Fibroblast of lung (primary cell): Measurements from ENCODE around the gene TPSD1. TPM values are rescaled to one million over a fixed set of nuclear protein-coding genes. Genes with fewer than 3 reads are reported as not detected.
"Not testable (repeated sequence)": the region's sequence is repeated elsewhere in the genome, so short reads cannot be mapped to it uniquely, and the experiment has no call there.

Experiments
- DNase-seq, 2 donors: peaks; one replicate each; pipeline versions ENCODE4 v3.0.0 to v3.0.0-alpha.2; 2010; ENCODE audit warnings: low read depth in 2 of 2
- H2AFZ ChIP-seq: 2 replicates; pipeline ENCODE4 v1.5.1; 2012; ENCODE audit warnings: low read length, control low read depth, inconsistent platforms
- H3K27ac ChIP-seq: 2 replicates; pipeline ENCODE4 v1.5.1; 2011; ENCODE audit warnings: low read length, control low read depth; ENCODE audit not compliant: insufficient read depth
- H3K27me3 ChIP-seq: 2 replicates; pipeline ENCODE4 v1.5.1; 2011; ENCODE audit warnings: mild to moderate bottlenecking, low read length; ENCODE audit not compliant: control insufficient read depth, insufficient read depth
- H3K36me3 ChIP-seq: 2 replicates; pipeline ENCODE4 v1.5.1; 2011; ENCODE audit warnings: low read length; ENCODE audit not compliant: control insufficient read depth, insufficient read depth
- H3K4me1 ChIP-seq: 2 replicates; pipeline ENCODE4 v1.5.1; 2011; ENCODE audit warnings: low read length; ENCODE audit not compliant: control insufficient read depth, insufficient read depth; ENCODE audit errors: extremely low read depth
- H3K4me2 ChIP-seq: 2 replicates; pipeline ENCODE4 v1.5.1; 2011; ENCODE audit warnings: low read length, control low read depth; ENCODE audit not compliant: insufficient read depth; ENCODE audit errors: extremely low read depth
- H3K4me3 ChIP-seq, 4 experiments: fragments of 200-600 bp in 1 of 4; sonication (generic) in 1 of 4; replicated peaks in 1 of 4; 2 replicates each; pipeline ENCODE4 v1.5.1; 2011 to 2016; ENCODE audit warnings: low read length in 4 of 4, low read depth in 3 of 4, mild to moderate bottlenecking in 3 of 4, control low read depth in 2 of 4, inconsistent platforms in 1 of 4, mixed read lengths in 1 of 4; ENCODE audit not compliant: insufficient read depth in 1 of 4; ENCODE audit errors: control extremely low read depth in 1 of 4
- H3K79me2 ChIP-seq: 2 replicates; pipeline ENCODE4 v1.5.1; 2012; ENCODE audit warnings: mild to moderate bottlenecking, low read length, inconsistent platforms; ENCODE audit not compliant: control insufficient read depth, insufficient read depth
- H3K9ac ChIP-seq: 2 replicates; pipeline ENCODE4 v1.5.1; 2011; ENCODE audit warnings: mild to moderate bottlenecking, low read length, control low read depth; ENCODE audit not compliant: insufficient read depth
- H3K9me3 ChIP-seq: 2 replicates; pipeline ENCODE4 v1.5.1; 2012; ENCODE audit warnings: low read depth, low read length; ENCODE audit not compliant: control insufficient read depth, insufficient read depth
- H4K20me1 ChIP-seq: 2 replicates; pipeline ENCODE4 v1.5.1; 2011; ENCODE audit warnings: low read length; ENCODE audit not compliant: control insufficient read depth, insufficient read depth; ENCODE audit errors: extremely low read depth
- CTCF ChIP-seq, 2 donors: IDR thresholded peaks in 1 of 2; conservative IDR thresholded peaks in 1 of 2; 1 replicate in 1 of 2; 2 replicates in 1 of 2; pipeline ENCODE4 v1.5.1; 2011 to 2012; ENCODE audit warnings: low read length in 2 of 2, control low read depth in 1 of 2, inconsistent platforms in 1 of 2, low read depth in 1 of 2, mild to moderate bottlenecking in 1 of 2
- EZH2 ChIP-seq: IDR thresholded peaks from 2 replicates; pipeline ENCODE4 v1.5.1; 2012; ENCODE audit warnings: low read length, control low read depth, mild to moderate bottlenecking; ENCODE audit errors: missing control alignments
- polyA plus RNA-seq, 2 donors: library from polyadenylated mRNA; depleted of rRNA in 1 of 2; stranded (reverse) in 1 of 2; unstranded in 1 of 2; fragments of >200 nt; gene quantifications; 2 replicates each; pipeline ENCODE4 v1.2.1, GENCODE V29; 2011 to 2012; ENCODE audit warnings: missing spikeins in 1 of 2
- total RNA-seq: library from RNA; depleted of rRNA; stranded (reverse); fragments of >200 nt; gene quantifications from 2 replicates; pipeline ENCODE4 v1.2.1, GENCODE V29; 2014

TPSD1 gene
- total and polyA plus RNA-seq, 2 donors (not counting 1 experiment from before 2014, with no cell fraction given) = not detected

DNA sequence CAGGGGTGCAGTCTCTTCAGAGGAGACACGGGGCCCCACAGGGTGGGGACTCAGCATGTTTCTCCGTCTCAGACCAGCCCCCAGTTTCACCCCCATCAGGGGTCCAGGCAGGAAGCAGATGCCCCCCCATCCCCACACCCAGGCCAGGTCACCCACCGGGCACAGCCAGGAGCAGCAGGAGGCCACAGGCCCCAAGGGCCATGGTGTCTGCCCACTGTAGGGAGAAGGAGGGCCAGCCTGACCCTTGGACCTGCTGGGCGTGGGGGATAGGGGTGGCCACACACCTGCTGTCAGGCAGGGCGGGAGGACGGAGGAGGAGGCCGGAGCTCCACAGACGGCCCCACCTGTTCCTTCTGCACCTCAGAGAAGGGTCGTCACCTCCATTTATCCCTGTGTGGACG, 30.8 kb upstream of the TPSD1 start, which contains the start of gene TPSG1:
TPSG1 (minus strand) TSS at position 218 of the 401 bp plus-strand sequence; CDS start at position 202, 16 bp downstream.
- DNase-seq = no peak
- TF ChIP-seq EZH2 = no peak
- no peak for TF ChIP-seq CTCF (conservative IDR thresholded peaks at IDR 0.05 in 1 of 2, IDR thresholded peaks at IDR 0.05 in 1 of 2; ENCODE audit: low read depth in 1 of 2, low read length in 2 of 2)
- Histone ChIP-seq H3K27me3 (no peaks in the 10 kb centered on the region), H3K9ac (no peak within 1 kb of the TSS), H3K36me3 (no peaks in the 10 kb centered on the region), H3K4me1 (no peaks in the 10 kb centered on the region), H2AFZ (no peak within 1 kb of the TSS), H3K9me3 (no peaks in the 10 kb centered on the region), H3K79me2 (no peaks in the 10 kb centered on the region), H4K20me1 (no peaks in the 10 kb centered on the region), H3K4me3 (no peak within 1 kb of the TSS), H3K4me2 (no peak within 1 kb of the TSS), H3K27ac (no peak within 1 kb of the TSS)

DNA sequence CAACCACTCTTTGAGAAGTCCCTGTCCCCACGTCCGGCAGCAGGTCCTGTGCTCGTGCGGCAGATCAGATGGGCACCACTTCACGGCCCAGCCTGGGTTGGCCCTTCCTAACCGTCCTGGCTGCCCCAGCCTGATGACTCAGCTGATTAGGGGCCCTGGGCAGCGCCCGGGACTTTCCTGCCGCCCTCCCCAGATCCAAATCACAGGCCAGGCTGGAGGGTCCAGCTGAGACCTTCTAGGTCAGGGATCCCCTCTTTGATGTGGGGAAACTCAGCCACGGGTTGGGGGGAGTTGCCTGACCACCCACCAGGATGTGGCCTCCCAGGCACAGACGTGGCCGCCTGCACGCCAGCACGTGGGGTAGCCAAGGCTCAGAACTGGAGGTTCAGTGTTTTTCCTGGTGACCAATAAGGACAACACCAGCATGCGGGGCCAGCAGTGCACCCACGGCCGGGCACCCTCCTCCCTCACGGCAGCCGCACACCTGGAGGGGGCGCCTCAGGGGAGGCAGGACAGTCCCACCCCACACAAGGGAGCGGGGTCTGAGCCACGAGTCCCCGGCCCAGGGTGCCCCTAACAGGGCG, 30.0 kb upstream of the TPSD1 start:
- not testable (repeated sequence) for DNase-seq, H2AFZ ChIP-seq, H3K79me2 ChIP-seq, H3K9me3 ChIP-seq, H3K27me3 ChIP-seq, H3K36me3 ChIP-seq, H4K20me1 ChIP-seq, H3K27ac ChIP-seq, H3K4me3 ChIP-seq, H3K9ac ChIP-seq, H3K4me2 ChIP-seq, H3K4me1 ChIP-seq

DNA sequence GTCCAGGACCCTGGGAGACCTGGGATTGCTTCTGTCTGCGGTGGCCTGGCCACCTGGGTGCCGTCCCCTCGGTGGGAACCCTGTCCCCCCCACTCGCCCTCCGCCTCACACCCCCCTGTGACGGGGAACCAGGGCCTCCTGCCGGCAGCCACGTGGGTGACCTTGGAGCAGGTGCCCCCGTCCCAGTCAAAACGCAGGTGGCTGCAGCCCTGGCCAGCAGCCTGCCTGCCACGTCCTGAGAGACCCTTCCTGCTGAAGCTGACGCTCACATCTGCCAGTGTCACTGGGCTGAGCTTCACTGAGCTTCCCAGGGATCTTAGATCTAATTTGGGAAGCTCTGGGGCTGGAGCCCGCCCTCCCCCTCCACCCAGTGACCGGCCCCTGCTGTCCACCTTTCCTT, 29.2 kb upstream of the TPSD1 start:
- not testable (repeated sequence) for H3K4me2 ChIP-seq, H4K20me1 ChIP-seq, H3K27me3 ChIP-seq, H3K27ac ChIP-seq, H3K36me3 ChIP-seq, DNase-seq, H2AFZ ChIP-seq, H3K9ac ChIP-seq, H3K9me3 ChIP-seq, H3K4me1 ChIP-seq, H3K79me2 ChIP-seq, H3K4me3 ChIP-seq

GRCh38 chr16:1228227-1228626, 27.6 kb upstream of the TPSD1 start:
- H3K27ac ChIP-seq, H3K4me2 ChIP-seq, DNase-seq, H3K36me3 ChIP-seq, H3K4me3 ChIP-seq, H4K20me1 ChIP-seq, H3K4me1 ChIP-seq, H3K9me3 ChIP-seq, H3K9ac ChIP-seq, H2AFZ ChIP-seq, H3K27me3 ChIP-seq, H3K79me2 ChIP-seq: not testable (repeated sequence)

- not testable (repeated sequence) for H3K36me3 ChIP-seq, H3K9ac ChIP-seq, H4K20me1 ChIP-seq, H3K9me3 ChIP-seq, H3K79me2 ChIP-seq, H2AFZ ChIP-seq, H3K4me2 ChIP-seq, H3K4me3 ChIP-seq, DNase-seq, H3K27me3 ChIP-seq, H3K4me1 ChIP-seq, H3K27ac ChIP-seq
These were observed 26.4 kb upstream of the TPSD1 start for GRCh38 chr16:1229476-1229875.

DNA sequence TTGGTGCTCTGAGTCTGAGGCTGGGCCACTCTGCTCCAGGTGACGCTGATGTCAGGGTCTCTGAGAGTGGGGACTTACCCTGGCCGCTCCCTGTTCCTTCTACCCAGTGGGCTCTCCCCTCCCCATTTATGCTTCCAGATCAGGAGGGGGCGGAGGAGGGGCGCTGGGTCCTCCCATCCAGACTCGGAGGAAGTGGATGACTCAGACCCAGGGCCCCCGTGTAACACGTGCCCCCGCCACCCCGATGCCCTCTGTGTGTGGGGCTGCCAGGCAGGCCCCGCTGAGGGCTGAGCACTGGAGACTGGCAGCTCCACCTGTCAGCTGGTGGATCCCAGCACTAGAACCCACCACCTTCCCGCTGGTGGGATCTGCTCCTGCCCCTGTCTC, 25.8 kb upstream of the TPSD1 start, which contains the start of gene TPSB2:
TPSB2 (minus strand) TSS at position 101 of the 387 bp plus-strand sequence. CDS start 233 bp downstream, outside the sequence.
- DNase-seq, H3K36me3 ChIP-seq: not testable (repeated sequence)

More for the DNA sequence above, 25.8 kb upstream of the TPSD1 start, which contains the start of gene TPSB2:
- not testable (repeated sequence) for H3K4me1 ChIP-seq, H3K27ac ChIP-seq, H2AFZ ChIP-seq, H3K9ac ChIP-seq, H3K27me3 ChIP-seq, H4K20me1 ChIP-seq, H3K4me2 ChIP-seq, H3K9me3 ChIP-seq, H3K79me2 ChIP-seq, H3K4me3 ChIP-seq
